ENCODE results near the gene SLC6A6.
A peak's percentile ranks its signal among the peaks of the same experiment; 100 is the strongest.

Gene SLC6A6

GRCh38 chr3:14418296-14419250 lies 16.2 kb downstream of the SLC6A6 start:
- DNase-seq (ENCODE audit: low read depth in 3 of 3) = no peak

DNA sequence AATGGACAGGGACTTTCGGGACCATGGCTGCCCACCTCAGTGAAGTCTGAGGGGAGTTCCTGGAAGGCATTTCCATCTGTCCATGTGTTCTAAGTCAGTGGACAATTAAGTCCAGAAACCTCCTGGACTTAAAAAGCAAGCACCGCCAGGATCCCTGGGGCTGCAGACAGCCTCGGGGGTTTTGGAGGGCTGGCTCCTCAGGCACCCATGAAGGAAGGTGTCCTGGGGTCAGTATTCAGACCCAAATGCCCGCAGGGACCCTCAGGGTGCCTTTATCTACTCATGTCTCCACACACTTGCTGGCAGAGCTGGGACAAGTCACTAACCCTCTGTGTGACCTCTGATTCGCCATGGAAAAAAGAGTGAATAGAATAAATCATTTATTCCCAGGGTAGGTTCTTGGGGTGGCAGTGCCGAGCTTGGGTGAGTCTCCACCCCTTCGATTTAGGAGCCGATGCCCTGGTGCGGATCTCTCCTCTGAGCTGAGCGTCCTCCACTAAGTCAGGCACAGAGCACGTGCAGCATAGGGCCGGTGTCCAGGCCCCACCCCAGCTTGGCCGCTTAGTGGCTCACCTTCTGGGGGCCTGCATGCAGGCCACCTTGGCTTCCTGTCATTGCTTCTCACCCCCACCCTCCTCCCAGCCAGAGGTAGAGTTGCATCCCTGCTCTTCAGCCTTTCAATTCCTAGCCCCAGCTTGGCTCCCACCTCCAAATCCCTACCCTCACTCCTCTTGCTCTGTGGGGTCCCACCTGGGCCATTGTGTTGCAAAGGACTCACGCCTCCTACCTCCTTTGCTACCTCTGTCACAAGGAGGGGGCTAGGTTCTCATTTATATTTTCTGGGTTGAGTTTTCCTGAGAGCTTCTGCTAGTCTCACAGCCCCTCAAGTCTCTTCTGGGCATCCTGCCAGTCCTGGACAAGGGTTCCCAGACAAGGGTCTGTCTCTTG lies 19.9 kb downstream of the SLC6A6 start:
- no peak for DNase-seq (ENCODE audit: low read depth in 3 of 3)

DNA sequence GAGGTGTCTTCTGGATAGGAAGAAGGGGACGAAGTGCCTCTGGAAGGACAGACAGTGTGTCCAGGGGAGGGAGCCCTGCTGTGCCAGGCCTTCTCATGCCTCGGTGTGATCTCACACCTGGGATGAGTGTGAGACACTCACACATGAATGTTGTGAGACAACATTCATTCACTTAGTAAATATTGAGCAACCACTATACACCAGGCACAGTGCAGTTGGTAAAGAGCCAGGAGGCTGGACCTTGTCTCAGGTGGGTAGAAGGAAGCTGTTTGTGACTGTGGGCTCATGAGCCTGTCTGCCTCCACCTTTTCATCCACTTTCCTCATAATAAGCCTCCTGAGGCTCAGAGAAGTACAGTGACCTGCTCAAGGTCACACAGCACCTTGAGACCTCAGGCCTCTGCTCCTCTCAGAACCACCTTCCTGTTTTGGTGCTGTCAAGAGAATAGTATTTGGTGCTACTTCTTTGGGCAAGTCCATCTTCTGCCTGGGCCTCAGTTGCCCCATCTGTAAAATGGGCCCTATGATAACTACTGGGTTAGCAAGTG lies 20.9 kb downstream of the SLC6A6 start:
- no peak for DNase-seq (ENCODE audit: low read depth in 3 of 3)

DNA sequence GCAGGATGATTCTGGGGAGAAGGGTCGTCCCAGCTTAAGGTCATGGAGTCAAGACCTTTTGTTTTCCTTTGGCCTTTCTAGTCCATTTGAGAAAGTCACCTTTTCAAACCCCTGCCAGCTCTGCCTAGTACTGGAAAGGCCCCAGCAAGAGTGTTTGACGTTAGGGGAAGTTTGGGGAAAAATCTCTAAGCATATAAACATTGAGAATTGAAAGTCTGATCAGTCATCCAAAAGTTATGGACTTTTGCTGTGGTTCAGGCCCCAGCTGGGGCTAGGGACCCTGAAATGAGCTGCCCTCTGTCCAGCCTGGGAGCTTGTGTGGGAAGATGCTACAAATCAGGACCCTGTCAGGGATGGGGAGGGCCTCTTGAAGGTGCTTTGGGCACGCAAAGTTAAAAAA lies 21.6 kb downstream of the SLC6A6 start:
- no peak for DNase-seq (ENCODE audit: low read depth in 3 of 3)

GRCh38 chr3:14424711-14425580 lies 22.5 kb downstream of the SLC6A6 start:
- no peak for DNase-seq (ENCODE audit: low read depth in 3 of 3)

DNA sequence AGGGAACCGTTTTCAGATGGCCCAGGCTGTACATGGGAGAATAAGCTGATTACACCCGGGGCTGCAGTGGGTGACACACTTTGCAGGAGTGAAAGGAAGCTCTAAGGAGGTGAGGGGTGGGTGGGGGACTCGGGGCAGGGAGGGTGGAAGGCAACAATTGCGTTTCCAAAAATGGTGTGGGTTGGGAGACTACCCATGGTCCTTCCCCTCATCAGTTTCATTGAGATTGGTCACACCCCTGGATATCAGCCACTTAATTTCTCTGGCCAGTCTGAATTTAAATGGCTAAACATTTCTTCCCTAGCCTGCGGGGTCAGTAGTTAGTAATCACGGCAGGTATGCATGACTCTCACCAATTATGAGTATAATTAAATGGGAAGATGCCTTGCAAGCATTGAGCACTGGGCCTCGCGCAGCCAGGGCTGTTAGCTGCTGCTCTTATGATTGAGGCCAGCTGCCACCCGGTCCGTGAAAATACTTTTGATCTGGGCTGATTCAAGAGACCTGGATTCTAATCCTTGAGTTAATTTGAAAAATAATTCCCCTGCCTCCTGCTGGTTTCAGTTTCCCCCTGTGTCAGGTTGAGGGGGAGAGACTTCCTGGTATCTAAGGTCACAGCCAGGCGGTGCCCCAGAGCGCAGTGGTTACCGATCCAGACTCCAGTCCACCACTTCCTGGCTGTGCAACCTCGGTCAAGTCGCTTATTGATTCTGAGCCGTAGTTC lies 23.3 kb downstream of the SLC6A6 start:
- no peak for DNase-seq (ENCODE audit: low read depth in 3 of 3)

GRCh38 chr3:14426305-14426620 lies 23.9 kb downstream of the SLC6A6 start:
- DNase-seq (ENCODE audit: low read depth in 3 of 3) = no peak

DNA sequence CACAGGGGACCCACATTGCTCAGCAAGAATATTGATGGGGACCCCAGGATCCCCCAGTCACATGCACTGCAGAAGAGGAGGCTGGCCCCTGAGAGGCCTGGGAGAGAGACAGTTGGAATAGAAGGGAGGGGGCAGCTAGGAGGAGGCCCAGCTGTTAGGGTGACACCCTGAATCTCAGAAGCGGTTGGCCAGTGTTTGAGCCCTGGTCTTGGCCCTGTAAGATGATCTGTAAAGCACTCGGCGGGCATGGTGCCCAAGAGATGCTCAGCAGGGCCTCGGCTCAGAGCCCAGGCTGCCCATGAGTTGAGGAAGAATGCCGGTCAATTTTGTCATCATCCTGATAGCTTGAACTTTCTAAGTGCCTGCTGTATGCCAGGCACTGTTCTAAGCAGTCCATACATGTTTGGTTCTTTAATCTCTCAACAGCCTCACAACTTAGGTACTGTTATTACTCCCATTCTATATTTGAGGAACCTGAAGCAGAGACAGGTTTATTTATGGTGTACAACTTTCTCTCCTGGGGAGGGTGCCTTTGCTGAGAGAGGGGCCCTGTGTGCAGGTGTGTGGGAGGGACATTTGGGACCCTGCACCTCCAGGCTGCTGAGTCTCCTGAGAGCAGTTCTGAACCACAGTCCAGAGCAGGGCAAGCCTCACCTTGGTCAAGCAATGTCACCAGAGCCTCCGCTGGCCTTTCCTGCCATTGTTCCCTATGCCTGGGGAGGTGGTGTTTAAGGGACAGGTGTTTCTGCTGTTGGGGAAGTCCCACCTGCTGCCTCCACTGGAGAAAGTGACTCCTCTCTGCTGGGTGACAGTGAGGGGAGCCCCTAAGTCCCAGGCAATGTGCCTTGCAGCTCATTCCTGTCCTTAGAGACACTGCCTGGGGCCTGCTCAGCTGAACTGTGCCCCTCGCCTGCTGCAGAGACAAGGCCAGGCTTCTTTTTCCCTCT lies 26.0 kb downstream of the SLC6A6 start:
- peak in 1 of 3 experiments; percentile 37 for DNase-seq (ENCODE audit: low read depth in 3 of 3)

- DNase-seq (ENCODE audit: low read depth in 3 of 3) = no peak
These were observed 26.8 kb downstream of the SLC6A6 start for GRCh38 chr3:14429237-14429636.

GRCh38 chr3:14429640-14430039 lies 27.2 kb downstream of the SLC6A6 start:
- DNase-seq (ENCODE audit: low read depth in 3 of 3) = no peak

DNA sequence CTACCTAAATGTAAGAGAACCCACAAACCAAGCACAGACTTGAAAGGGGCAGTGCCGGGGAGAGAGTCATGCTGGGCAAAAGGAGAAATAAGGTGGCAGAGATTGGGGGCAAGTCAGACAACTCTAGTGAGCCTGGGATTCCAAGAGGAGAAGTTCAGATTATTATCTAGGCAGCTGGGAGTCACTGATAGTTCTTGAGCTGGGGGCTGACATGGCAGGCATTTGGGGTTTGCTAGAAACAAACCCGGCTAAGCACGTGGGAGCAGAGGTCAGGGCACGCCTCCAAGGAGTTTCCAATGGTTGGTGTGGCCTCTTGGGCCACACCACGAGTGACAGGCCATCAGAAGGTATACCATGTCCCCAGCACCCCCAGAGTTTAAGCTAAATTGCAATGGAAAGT lies 27.6 kb downstream of the SLC6A6 start:
- DNase-seq (ENCODE audit: low read depth in 3 of 3) = no peak

GRCh38 chr3:14430706-14431451 lies 28.5 kb downstream of the SLC6A6 start:
- DNase-seq (ENCODE audit: low read depth in 3 of 3) = no peak

GRCh38 chr3:14431452-14431916 lies 29.1 kb downstream of the SLC6A6 start:
- DNase-seq (ENCODE audit: low read depth in 3 of 3) = no peak

GRCh38 chr3:14431917-14432834 lies 29.8 kb downstream of the SLC6A6 start:
- peak; percentile 84 to 90 (median 87) for DNase-seq (ENCODE audit: low read depth in 3 of 3)

- no peak for DNase-seq (ENCODE audit: low read depth in 3 of 3)
These were observed 30.7 kb downstream of the SLC6A6 start for GRCh38 chr3:14433106-14433505.

DNA sequence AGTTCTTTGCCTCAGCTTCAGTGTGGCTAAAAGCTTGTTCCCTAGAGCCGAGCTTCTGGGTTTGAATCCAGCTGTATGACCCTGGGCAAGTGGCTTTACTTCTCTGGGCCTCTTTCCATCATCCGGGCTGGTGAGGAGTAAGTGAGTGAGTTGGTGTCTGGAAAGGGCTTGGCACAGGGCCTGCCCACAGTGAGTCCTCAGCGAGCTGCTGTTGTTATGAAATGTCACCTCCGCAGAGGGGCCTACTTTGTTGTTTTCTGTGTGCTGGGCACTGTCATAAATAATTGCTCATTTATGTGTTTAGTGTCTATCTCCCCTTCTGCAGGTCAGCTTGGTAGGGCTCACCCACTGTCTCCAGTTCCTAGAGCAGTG lies 31.7 kb downstream of the SLC6A6 start:
- DNase-seq (ENCODE audit: low read depth in 3 of 3) = no peak

- DNase-seq (ENCODE audit: low read depth in 3 of 3) = no peak
These were observed 32.2 kb downstream of the SLC6A6 start for GRCh38 chr3:14434498-14435151.

Data from stimulated activated CD4-positive, alpha-beta T cell treated with anti-CD3 and anti-CD28 coated beads, TNF-alpha, amount 100 ng/mL, for 4 hours (primary cell).